ENCODE results near the gene FAM25G.

Gene FAM25G

DNA sequence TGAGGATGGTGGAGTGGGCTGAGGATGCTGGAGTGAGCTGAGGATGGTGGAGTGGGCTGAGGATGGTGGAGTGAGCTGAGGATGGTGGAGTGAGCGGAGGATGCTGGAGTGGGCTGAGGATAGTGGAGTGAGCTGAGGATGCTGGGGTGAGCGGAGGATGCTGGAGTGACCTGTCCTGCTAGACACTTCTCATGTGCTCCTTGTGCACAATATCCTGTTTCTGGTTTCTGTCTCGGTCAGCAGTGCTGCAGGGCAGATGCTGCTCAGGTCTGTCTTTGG lies 36.8 kb downstream of the FAM25G start:
- TF ChIP-seq, protein P1, sequence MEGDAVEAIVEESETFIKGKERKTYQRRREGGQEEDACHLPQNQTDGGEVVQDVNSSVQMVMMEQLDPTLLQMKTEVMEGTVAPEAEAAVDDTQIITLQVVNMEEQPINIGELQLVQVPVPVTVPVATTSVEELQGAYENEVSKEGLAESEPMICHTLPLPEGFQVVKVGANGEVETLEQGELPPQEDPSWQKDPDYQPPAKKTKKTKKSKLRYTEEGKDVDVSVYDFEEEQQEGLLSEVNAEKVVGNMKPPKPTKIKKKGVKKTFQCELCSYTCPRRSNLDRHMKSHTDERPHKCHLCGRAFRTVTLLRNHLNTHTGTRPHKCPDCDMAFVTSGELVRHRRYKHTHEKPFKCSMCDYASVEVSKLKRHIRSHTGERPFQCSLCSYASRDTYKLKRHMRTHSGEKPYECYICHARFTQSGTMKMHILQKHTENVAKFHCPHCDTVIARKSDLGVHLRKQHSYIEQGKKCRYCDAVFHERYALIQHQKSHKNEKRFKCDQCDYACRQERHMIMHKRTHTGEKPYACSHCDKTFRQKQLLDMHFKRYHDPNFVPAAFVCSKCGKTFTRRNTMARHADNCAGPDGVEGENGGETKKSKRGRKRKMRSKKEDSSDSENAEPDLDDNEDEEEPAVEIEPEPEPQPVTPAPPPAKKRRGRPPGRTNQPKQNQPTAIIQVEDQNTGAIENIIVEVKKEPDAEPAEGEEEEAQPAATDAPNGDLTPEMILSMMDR (conservative IDR thresholded peaks at IDR 0.05): no peak
- H3K27ac ChIP-seq: no peak overlapping the region

DNA sequence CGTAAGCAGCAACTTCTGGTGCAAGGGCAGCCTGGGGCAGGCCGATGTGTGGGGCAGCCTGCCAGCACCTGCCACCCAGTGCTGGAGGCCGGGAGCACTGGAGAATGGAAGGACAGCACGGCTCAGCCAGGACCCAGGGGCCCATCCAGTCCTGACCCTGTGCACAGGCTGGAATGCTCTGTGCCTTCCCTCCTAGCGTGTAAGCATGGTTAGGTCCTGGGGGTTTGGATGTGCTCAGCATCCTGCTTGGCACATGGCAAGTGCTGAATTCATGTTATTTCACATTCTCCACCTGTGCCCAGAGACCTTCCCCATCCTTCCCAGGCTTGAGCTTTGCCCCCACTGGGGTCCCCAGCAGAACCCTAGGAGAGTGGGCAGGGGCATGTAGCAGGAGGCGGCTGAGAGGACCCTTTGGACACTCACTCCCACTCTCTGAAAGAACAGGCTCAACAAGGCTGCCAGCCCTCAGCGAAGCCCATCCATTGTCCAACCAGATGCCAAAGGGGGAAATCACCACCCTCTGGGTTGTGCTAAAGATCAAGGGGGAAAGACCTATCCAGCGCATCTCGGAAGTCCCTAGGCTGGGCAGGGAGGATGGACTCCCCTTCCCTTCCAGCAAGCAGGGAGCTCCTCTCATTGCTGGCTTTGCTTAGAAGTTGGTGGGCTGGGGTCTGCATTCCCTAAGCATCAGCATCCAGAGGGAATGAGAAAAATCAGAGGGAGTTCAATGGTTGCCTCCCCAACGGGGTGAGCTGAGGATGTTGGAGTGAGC lies 37.3 kb downstream of the FAM25G start:
- TF ChIP-seq, protein P1 (conservative IDR thresholded peaks at IDR 0.05): no peak
- H3K27ac ChIP-seq: no peak overlapping the region

DNA sequence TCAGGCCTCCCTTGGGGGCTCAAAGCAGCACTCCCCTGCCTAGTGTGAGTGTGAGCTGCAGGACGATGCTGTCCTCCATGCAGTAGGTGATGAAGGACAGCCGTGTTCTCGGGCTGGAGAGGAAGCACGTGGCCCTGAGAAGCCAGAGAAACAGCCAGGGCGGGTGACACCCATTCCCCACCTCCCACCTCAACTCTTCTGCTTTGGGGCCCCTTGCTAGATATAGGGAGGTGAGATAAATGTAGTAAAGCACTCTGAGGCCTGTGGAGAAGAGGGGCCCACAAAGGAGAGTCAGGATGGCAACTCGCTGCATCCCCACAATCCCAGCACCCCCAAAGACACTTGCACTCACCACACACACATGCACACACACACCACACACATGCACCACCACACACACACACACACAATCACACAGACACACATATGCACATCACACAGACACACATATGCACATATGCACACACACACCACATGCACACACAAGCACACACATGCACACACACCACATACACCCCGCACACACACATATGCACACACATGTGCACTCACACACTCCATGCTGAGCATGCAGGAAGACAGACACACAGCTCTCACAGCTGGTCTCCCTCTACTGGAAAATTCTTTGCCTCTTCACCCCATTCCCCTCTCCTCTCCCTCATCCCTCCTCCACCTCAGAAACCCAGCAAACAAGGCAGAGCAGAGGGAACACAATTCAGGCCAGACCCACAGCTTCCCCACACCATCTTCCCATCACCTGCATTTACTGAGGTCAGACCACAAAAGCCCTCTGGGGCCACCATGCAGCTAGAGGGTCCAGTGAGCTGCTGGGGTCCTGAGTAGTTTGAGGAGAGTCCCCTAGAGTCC lies 38.1 kb downstream of the FAM25G start:
- no peak overlapping the region for H3K27ac ChIP-seq
- TF ChIP-seq, protein P1 (conservative IDR thresholded peaks at IDR 0.05): no peak

DNA sequence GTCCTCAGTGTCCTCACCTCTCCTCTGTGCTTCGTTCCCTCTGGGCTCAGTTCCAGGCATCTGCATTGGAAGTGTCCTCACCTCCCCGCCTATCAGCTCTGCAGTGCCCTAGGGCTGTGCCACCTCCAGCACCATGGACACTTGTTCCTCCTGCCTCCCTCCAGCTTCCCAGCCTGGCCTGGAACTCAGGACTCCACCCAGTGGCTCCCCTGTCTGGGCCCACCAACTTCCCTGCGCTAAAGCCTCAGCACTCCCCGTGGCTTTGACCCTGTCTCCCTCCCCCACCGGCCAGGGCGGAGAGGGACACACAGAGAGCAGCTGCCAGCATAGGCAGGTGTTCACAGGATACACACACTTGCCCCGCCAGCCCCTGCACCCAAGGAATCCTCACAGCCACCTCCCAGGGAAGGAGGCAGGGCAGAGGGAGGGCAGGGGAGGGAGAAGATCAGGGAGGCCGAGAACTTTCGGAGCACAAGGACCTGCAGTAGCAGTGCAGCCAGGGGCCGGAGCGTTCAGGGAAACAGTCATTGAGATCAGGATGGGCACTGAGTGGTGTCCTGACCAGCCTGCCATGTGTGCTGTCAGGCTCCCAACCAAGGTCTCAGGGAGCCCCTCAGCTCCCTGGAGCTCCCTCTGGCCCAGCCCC lies 38.9 kb downstream of the FAM25G start:
- H3K27ac ChIP-seq: no peak overlapping the region
- TF ChIP-seq, protein P1 (conservative IDR thresholded peaks at IDR 0.05): no peak

DNA sequence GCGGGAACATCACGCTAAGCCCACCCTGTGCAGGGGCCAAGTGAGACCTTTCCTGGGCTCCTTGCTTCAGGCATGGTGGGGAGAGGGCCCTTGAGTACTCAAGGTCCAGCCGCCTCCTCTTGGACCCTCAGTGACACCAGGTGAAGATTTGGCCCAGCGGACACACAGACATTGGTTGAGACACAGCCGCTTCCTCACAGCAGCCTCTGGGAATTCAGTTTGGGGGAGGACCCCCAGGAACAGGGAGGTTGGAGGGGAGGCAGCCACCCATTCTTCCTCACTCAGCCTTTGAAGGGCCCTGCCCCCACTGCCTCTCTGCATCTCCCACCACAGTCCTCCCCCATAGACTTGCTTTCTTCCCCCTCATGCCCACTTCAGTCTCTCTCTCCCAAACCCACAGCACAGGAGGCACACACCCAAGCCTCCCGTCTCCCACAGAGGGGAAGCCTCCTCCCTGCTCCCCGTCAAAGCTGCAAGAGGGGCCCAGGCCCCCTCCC lies 39.5 kb downstream of the FAM25G start:
- TF ChIP-seq, protein P1 (conservative IDR thresholded peaks at IDR 0.05): no peak
- H3K27ac ChIP-seq: no peak overlapping the region

DNA sequence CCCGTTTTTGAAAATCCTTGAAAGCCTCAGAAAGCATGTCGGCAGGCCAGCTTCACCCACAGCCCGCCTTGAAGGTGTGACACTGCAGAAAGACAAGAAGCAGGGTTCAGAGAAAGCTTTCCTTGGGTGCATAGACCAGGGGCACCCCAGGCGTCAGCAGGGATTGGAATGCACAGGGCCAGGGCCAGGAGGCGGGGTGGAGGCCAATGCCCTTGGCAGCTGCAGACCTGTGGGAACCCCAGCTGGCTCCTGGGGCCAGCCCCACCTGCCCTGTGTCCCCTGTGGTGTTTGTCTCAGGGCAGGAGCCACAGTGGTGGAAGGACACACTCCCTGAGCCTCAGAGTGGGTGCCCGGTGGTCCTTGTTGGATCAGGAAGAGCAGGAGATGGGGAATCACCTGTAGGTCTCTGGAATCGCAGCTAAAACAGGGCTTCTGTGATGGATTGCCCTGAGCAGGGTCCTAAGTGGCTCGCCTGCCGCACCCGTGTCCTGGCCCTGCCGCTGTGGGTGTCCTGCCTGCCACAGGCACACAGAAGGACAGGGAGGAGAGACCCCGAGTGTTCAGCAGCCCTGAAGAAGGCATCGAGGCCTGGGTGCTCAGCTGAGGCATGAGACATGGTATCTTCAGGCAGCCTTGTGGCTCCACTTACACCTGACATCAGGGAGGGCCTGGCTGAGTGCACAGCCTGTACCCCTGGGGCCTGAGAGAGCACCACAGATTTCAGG lies 40.1 kb downstream of the FAM25G start:
- TF ChIP-seq, protein P1 (conservative IDR thresholded peaks at IDR 0.05): no peak
- H3K27ac ChIP-seq: no peak overlapping the region

Measured in VCaP (cell line).